HUES6 (cell line): ENCODE data around the gene DYTN.

Experiments
- H3K27ac ChIP-seq: 2 replicates; pipeline ENCODE4 v1.7.0; 2013; ENCODE audit warnings: low read depth, mild to moderate bottlenecking, low read length, inconsistent platforms
- H3K27me3 ChIP-seq: 2 replicates; pipeline ENCODE4 v1.6.1; 2013; ENCODE audit warnings: low read length; ENCODE audit not compliant: control insufficient read depth, insufficient read depth
- H3K36me3 ChIP-seq: 2 replicates; pipeline ENCODE4 v1.6.1; 2013; ENCODE audit warnings: low read length; ENCODE audit not compliant: control insufficient read depth, insufficient read depth
- H3K4me1 ChIP-seq: 2 replicates; pipeline ENCODE4 v1.6.1; 2013; ENCODE audit warnings: low read length; ENCODE audit not compliant: control insufficient read depth, insufficient read depth
- H3K4me3 ChIP-seq: 2 replicates; pipeline ENCODE4 v1.5.1; 2013; ENCODE audit warnings: low read depth, low read length
- H3K9ac ChIP-seq: one replicate; pipeline ENCODE4 v1.6.1; 2013; ENCODE audit warnings: mild to moderate bottlenecking, low read length
- H3K9me3 ChIP-seq: 2 replicates; pipeline ENCODE4 v1.6.1; 2013; ENCODE audit warnings: low read depth, low read length; ENCODE audit not compliant: control insufficient read depth, insufficient read depth

The DYTN gene

DNA sequence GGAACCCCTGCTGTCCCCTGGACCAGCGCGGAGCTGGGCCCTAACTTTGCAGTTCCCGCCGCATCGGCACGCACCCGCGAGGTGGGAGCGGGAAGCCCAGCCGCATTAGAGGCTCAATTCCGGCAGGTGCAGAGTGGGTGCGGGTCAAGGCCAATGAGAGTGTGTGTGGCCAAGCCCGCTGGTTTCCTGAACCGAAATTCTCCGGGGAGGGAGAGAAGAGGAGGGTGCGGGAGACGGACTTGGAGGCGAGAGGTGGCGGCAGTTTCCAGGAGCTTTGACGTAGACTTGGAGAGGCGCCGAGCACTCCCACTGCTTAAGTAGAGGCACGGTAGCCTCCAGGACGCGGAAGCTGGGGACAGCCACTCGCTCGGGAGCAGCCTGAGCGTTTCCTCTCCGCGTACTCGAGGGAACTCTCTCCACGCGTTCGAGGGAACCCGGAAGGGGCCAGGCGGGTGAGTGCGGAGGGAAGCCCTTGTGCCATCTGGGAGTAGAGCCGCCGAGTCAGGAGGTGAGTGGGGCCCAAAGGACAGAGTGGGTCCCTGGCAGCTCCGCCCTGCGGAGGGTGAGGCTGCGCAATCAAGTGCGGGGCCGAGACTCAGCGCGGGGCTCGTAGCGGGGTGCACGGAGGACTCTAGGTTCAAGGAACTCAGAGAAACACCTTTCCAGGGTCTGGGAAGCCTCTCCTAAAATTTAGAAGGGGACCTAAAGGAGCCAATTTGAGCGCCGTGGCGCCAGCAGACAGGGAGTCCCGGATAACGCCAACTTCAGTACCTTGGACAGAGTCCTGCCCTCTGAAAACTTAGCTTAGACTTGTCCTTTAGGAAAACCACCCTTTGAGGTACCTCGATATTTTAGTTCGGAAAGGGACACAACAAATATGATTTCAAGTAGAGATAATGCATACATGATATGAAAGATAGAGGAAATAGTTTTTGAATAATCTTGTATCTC lies 75.8 kb downstream of the DYTN start, which contains the start of gene FAM237A:
TSS of gene FAM237A (plus strand) at position 413 of the 951 bp plus-strand sequence. CDS start 1,750 bp downstream, outside the sequence.
- no peak within 1 kb of the TSS for H3K9ac ChIP-seq
- no peak within 1 kb of the TSS for H3K27ac ChIP-seq
- H3K4me1 ChIP-seq = 0 out of 2 replicates have a peak, but pooled peaks cover 6% of the 10 kb centered on the region
- H3K4me3 ChIP-seq = peak within 1 kb of the TSS; percentile 69
- H3K27me3 ChIP-seq = peaks cover 73% of the 10 kb centered on the region
- no peaks in the 10 kb centered on the region for H3K9me3 ChIP-seq
- no peaks in the 10 kb centered on the region for H3K36me3 ChIP-seq

- Histone ChIP-seq H3K36me3 (no peaks in the 10 kb centered on the region), H3K27me3 (peaks cover 73% of the 10 kb centered on the region), H3K27ac (no peak overlapping the region), H3K4me1 (0 out of 2 replicates have a peak, but pooled peaks cover 6% of the 10 kb centered on the region), H3K4me3 (0 out of 2 replicates have a peak overlapping the region, but pooled peaks have one; percentile 69), H3K9ac (no peak overlapping the region), H3K9me3 (no peaks in the 10 kb centered on the region)
These were observed 77.0 kb downstream of the DYTN start for GRCh38 chr2:206641226-206641625.

- Histone ChIP-seq H3K9me3 (no peaks in the 10 kb centered on the region), H3K9ac (no peak overlapping the region), H3K27ac (no peak overlapping the region), H3K4me1 (0 out of 2 replicates have a peak, but pooled peaks cover 6% of the 10 kb centered on the region), H3K36me3 (no peaks in the 10 kb centered on the region), H3K27me3 (peaks cover 69% of the 10 kb centered on the region), H3K4me3 (no peak overlapping the region)
These were observed 78.6 kb downstream of the DYTN start for GRCh38 chr2:206639636-206640035.

DNA sequence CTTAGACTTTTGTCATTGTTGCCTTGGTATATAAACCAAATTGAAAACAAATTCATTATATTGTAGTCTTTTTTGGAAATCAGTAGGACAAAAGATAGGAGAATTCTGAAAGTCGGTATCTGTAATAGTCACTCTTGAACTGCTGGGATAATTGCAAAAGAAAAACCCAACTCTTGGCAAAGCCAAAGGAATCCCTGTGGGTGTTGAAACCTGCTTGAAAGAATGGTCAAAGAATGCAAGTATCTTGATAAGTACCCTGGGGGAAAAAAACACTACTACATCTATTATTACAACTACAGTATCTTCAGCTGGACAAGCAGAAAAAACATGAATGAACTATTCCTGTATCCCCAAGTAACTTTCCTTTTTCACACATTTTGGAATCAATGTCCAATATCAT lies 83.2 kb downstream of the DYTN start:
- Histone ChIP-seq H3K4me1 (no peaks in the 10 kb centered on the region), H3K27ac (no peak overlapping the region), H3K27me3 (peaks cover 32% of the 10 kb centered on the region), H3K9me3 (no peaks in the 10 kb centered on the region), H3K9ac (no peak overlapping the region), H3K4me3 (no peak overlapping the region), H3K36me3 (no peaks in the 10 kb centered on the region)

DNA sequence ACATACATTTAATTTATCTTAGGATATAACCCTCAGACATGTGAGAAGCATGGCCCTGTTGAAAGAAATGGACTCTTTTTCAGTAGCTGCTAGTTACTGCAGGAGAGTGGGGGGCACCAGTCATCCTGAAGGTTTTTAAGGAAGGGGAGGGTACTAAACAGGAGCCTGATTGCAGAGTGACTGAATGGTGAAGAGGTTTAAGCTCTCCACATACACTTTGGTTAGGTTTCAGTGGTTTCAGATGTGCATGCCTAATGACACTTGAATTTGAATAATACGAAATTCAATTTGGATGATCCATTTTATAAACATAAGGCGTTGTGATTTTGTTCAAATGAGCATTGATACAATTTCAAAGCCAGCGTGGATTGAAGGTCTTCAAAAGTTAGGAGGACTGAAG lies 86.9 kb downstream of the DYTN start:
- H3K27ac ChIP-seq = no peak overlapping the region
- peaks cover 6% of the 10 kb centered on the region; the same call in 1 of the 2 replicates for H3K27me3 ChIP-seq
- H3K36me3 ChIP-seq = no peaks in the 10 kb centered on the region
- no peak overlapping the region for H3K4me3 ChIP-seq
- no peaks in the 10 kb centered on the region for H3K9me3 ChIP-seq
- H3K9ac ChIP-seq = no peak overlapping the region
- H3K4me1 ChIP-seq = no peaks in the 10 kb centered on the region

- no peaks in the 10 kb centered on the region for H3K9me3 ChIP-seq
- peaks cover 4% of the 10 kb centered on the region; the same call in 1 of the 2 replicates for H3K4me1 ChIP-seq
- no peak overlapping the region for H3K9ac ChIP-seq
- no peak overlapping the region for H3K27ac ChIP-seq
- H3K27me3 ChIP-seq = peaks cover 3% of the 10 kb centered on the region; the same call in 1 of the 2 replicates
- H3K4me3 ChIP-seq = no peak overlapping the region
- H3K36me3 ChIP-seq = no peaks in the 10 kb centered on the region
These were observed 90.6 kb downstream of the DYTN start for GRCh38 chr2:206627632-206628031.

- Histone ChIP-seq H3K27me3 (peaks cover 3% of the 10 kb centered on the region; the same call in 1 of the 2 replicates), H3K4me3 (no peak overlapping the region), H3K9ac (no peak overlapping the region), H3K9me3 (no peaks in the 10 kb centered on the region), H3K27ac (no peak overlapping the region), H3K36me3 (no peaks in the 10 kb centered on the region), H3K4me1 (peaks cover 4% of the 10 kb centered on the region; the same call in 1 of the 2 replicates)
These were observed 92.1 kb downstream of the DYTN start for GRCh38 chr2:206626108-206626507.

DNA sequence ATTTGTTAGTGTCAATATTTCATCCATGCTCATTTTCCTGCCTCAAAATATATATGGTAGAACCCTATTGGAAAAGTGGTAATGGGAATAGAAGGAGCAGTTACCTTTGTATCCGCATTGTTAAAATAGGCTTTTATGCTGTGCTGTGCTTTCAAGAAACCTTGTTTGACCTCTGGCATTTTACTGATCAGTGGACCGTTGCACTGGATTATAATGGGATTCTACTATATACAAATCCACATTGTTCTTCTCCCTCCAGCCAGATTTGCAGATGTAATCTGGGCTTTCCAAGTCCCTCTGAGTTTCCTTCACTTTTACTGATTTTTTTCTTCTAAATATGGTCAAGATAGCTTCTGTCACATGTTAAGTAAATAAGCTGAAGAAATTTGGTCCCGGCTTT lies 99.2 kb downstream of the DYTN start:
- Histone ChIP-seq H3K27me3 (no peaks in the 10 kb centered on the region), H3K9me3 (no peaks in the 10 kb centered on the region), H3K9ac (no peak overlapping the region), H3K4me3 (no peak overlapping the region), H3K27ac (no peak overlapping the region), H3K36me3 (no peaks in the 10 kb centered on the region), H3K4me1 (0 out of 2 replicates have a peak, but pooled peaks cover 3% of the 10 kb centered on the region)

DNA sequence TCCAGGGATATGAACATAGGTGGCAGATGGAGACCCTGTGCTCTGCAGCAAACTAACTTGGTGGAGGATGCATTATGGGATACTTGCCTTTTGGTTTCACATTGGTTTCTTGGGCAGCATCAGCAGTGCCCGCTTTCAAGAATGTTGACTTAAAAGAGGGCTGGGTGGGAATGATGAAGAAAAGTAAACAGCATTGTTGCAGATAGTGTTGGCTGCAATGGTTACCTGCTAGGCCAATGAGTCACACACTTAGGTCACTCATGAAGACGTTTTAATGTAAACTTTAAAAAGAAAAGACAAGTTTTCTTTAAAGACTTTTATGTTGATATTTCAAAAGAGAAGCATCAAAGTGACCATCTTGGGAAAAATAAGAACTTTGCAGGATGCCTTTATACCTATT lies 102.0 kb downstream of the DYTN start:
- Histone ChIP-seq H3K4me3 (no peak overlapping the region), H3K36me3 (0 out of 2 replicates have a peak, but pooled peaks cover 3% of the 10 kb centered on the region), H3K4me1 (0 out of 2 replicates have a peak, but pooled peaks cover 3% of the 10 kb centered on the region), H3K9me3 (no peaks in the 10 kb centered on the region), H3K27ac (no peak overlapping the region), H3K9ac (no peak overlapping the region), H3K27me3 (no peaks in the 10 kb centered on the region)

- Histone ChIP-seq H3K4me3 (no peak overlapping the region), H3K27me3 (no peaks in the 10 kb centered on the region), H3K4me1 (0 out of 2 replicates have a peak, but pooled peaks cover 3% of the 10 kb centered on the region), H3K9me3 (no peaks in the 10 kb centered on the region), H3K9ac (no peak overlapping the region), H3K36me3 (0 out of 2 replicates have a peak, but pooled peaks cover 3% of the 10 kb centered on the region), H3K27ac (no peak overlapping the region)
These were observed 102.6 kb downstream of the DYTN start for GRCh38 chr2:206615417-206616089.
